GM18519 (cell line): Measurements from ENCODE around the gene TSKS.

Source experiments
- ATAC-seq: cut with Tn5 transposase; IDR thresholded peaks from one replicate; pipeline ENCODE4 v1.9.1; 2021; ENCODE audit warnings: mild to moderate bottlenecking, moderate library complexity; ENCODE audit not compliant: unreplicated experiment, low FRiP score

Gene TSKS, protein sequence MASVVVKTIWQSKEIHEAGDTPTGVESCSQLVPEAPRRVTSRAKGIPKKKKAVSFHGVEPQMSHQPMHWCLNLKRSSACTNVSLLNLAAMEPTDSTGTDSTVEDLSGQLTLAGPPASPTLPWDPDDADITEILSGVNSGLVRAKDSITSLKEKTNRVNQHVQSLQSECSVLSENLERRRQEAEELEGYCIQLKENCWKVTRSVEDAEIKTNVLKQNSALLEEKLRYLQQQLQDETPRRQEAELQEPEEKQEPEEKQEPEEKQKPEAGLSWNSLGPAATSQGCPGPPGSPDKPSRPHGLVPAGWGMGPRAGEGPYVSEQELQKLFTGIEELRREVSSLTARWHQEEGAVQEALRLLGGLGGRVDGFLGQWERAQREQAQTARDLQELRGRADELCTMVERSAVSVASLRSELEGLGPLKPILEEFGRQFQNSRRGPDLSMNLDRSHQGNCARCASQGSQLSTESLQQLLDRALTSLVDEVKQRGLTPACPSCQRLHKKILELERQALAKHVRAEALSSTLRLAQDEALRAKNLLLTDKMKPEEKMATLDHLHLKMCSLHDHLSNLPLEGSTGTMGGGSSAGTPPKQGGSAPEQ

DNA sequence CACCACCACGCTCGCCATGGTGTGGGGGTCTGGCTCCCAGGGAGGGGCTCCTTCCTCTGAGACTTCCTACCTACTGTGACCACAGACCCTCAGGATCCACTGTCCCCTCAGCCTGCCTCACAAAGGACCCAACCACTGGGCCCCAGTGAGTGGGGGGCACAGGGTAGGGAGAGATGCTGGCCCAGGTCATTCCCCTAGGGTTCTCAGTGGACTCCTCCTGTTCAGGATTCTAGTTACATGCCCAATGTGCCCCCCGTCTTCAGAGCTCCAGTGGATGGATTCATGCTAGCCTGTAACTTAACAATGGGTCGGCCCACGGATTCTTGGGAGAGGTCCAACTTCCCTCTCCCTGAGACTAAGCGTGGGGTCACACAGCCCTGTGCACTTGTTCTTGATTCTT lies at the start of gene TSKS:
TSS of gene TSKS (minus strand) at position 77 of the 400 bp plus-strand sequence. CDS start at position 18, 59 bp downstream.
- no peak for ATAC-seq

- no peak for ATAC-seq
Observed at GRCh38 chr19:49812452-49812996, 49.4 kb upstream of the TSKS start.

GRCh38 chr19:49811328-49811727 lies 48.2 kb upstream of the TSKS start:
- ATAC-seq = no peak

GRCh38 chr19:49809941-49810389 lies 46.9 kb upstream of the TSKS start:
- ATAC-seq = no peak

- ATAC-seq = no peak
Observed at GRCh38 chr19:49809160-49809940, 46.2 kb upstream of the TSKS start.

DNA sequence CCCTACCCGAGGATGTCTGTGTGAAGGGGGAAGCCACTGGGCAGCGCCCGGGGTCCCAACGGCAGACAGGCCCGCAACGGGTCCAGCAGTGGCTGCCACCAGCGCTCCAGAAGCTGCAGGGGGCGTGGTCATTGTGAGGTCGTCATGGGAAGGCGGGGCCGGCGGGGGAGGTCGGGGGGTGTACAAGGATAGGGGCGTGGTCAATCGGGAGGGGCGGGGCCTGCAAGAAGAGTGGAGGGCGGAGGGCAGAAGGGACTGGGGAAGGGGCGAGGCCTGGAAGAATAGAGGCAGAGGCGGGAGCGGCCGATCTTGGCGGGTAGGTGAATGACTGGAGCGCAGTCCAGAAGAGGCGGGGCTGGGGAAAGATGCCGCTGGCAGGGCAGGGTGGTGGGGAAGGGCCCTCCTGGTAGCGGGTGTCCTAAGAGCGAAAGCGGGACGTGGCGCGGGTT lies 45.6 kb upstream of the TSKS start:
- ATAC-seq = no peak

GRCh38 chr19:49807904-49808675 lies 45.0 kb upstream of the TSKS start:
- no peak for ATAC-seq

DNA sequence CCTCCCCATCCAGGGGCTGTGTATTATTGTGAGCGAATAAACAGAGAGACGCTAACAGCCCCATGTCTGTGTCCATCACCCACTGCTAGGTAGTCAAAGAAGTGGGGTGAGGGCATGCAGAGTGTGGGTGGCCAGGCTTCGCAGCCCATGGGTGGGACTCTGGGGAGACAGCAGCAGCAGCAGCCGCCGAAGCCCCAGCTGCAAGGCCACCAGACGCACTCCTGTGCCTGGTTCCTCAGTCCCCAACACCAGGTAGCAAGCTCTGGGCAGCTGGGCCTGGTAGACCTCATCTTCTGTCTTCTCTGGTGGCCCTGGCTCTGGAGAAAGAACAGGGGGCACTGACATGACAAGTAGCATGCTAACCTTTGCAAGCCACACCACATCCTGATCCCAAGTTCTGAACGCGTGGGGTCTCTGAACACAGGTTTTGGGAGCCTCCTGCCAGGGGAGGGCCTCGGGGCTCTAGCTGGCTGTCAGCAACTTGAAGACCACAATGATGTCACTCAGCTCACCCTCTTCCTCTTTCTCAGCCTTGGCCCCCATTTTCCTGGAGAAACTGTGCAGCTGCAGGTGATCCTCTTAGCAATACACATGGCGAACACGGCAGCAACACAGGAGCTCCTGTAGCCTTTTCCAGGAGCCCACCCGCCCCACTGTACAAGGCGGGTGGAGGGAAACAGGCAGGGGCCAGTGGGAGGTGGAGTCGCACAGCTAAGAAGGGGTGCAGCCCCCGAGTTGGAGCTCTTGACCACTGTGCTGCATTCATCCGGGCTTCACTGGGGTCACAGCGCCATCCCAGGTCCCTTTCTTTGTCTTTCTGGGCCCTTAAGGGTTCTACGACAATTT lies 44.2 kb upstream of the TSKS start:
- ATAC-seq = no peak

- no peak for ATAC-seq
Observed at GRCh38 chr19:49806620-49806959, 43.5 kb upstream of the TSKS start.

DNA sequence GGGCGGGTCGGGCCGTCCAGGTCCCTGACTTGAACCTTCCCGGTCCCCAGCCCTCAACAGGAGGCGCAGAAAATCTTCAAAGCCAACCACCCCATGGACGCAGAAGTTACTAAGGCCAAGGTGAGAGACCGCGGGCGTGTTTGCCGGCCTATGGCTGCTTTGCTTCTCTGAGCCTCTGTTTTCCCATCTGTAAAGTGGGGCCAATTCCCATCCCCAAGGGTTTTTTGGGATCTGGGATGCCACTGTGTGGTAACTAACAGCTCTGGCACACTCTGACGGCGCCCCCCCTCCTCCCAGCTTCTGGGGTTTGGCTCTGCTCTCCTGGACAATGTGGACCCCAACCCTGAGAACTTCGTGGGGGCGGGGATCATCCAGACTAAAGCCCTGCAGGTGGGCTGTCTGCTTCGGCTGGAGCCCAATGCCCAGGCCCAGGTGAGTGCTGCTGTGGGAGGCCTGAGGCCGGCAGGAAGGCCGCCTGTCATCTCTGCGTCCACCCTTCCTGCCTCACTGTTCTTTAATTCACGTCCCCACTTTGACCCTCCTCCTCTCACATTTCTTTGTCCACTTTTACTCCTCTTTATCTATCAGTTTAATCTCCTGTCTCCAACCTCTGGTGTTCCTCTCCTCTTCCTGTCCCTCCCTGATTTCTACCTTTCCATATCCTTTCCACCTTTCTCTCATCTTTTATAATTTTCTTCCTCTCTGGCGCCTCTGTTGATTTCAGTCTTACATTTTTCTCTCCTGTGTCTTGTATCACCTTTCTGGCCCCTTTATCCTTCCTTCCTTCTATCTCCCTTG lies 42.9 kb upstream of the TSKS start:
- no peak for ATAC-seq

DNA sequence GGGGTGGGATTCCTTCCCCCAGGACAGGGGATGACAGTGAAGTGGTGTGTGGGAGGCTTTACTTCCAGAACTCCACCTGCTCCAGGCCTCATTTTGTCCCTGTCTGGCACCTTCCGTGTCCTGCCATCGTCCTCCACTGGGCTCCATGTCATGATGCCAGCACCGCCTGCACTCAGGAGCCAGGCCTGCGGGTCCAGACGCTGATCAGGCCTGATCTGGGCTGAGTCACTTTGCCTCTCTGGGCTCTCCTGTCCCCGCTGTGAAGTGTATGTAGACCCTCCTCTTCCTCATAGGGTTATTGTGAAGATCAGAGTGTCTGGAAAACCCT lies 40.4 kb upstream of the TSKS start:
- no peak for ATAC-seq

DNA sequence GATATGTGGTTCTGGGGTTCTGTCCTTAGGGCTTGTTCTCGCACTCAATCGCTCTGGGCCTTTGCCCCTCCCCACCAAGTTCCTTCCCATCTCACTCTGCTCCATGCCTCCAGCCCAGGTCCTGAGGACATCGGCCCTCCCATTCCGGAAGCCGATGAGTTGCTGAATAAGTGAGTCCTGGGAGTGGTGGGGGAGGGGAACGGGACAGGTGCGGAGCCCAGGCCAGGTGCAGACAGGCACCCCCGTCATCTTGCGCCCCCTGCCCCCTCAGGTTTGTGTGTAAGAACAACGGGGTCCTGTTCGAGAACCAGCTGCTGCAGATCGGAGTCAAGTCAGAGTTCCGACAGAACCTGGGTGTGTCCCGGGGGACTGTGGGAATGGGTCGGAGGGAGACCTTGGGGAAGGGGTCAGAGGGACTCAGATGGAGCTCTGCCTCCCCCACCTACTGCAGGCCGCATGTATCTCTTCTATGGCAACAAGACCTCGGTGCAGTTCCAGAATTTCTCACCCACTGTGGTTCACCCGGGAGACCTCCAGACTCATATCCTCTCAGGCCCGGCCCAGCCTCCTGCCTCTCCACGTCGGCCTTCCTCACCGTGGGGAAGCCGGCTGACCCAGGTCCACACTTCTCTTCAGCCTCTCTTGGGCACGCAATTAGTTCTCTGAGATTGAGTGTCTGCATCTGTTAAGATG lies 39.9 kb upstream of the TSKS start:
- ATAC-seq = no peak

DNA sequence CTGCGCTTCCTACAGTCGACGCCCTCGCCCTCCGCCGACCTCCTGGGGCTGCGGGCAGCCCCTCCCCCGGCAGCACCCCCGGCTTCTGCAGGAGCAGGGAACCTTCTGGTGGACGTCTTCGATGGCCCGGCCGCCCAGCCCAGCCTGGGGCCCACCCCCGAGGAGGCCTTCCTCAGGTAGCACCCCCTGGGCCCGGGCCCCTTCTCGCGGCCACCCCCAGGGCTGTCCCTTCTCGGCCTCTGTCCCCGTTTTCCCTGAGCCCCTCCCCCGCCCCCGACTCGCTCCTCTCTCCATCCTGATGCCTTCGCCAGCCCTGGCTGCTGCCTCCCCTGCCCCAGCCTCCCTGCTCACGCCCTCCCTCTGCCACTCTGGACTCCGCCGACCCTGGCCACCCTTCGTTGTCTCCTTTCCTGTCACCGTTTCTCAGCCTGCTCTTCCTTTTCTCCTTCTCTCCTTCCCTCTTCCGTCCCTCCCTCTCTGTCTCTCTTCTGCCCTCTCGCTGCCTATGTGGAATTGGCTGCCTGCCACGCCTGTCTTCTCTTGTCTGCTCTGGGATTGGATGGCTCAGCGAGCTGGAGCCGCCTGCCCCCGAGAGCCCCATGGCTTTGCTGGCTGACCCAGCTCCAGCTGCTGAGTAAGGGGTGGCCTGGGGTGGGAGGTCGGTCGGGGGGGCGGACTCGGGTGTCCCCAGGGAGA lies 39.0 kb upstream of the TSKS start:
- ATAC-seq = no peak

- ATAC-seq = no peak
Observed at GRCh38 chr19:49801401-49801888, 38.3 kb upstream of the TSKS start.

- no peak for ATAC-seq
Observed at GRCh38 chr19:49800771-49801170, 37.7 kb upstream of the TSKS start.

DNA sequence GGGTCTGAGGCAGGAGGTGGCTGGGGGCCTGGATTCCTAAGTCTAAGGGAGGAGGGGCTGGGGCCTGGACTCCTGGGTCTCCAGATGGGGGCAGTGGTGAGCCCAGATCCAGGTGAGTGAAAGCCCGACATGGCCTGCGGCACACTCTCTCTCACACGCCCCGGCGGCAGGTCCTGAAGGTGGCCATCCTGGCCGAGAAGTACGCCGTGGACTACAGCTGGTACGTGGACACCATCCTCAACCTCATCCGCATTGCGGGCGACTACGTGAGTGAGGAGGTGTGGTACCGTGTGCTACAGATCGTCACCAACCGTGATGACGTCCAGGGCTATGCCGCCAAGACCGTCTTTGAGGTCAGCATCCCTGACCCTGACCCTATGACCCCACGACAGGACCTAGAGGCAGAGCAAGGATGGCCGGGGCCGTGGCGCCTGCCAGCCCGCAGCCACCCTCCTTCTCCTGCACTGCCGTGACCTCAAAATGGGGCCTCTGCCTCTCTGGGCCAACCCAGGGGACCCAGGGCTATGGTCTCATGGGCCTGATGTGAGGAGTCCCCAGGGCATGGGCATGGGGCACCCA lies 36.8 kb upstream of the TSKS start:
- ATAC-seq = no peak

DNA sequence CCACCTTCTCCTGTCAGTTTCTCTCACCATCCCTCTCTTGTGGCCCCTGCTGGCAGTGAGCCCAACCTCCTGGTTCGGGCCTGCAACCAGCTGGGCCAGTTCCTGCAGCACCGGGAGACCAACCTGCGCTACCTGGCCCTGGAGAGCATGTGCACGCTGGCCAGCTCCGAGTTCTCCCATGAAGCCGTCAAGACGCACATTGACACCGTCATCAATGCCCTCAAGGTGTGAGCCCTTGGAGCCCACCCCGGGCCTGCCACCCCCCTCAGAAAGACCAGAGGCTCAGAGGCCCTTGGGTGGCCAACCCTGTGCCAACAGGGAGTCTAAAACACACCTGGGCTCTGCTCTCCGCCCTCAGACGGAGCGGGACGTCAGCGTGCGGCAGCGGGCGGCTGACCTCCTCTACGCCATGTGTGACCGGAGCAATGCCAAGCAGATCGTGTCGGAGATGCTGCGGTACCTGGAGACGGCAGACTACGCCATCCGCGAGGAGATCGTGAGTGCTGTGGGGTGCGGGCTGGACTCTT lies 36.2 kb upstream of the TSKS start:
- ATAC-seq = no peak
